ENCODE results near the gene WSCD1.

Gene WSCD1

DNA sequence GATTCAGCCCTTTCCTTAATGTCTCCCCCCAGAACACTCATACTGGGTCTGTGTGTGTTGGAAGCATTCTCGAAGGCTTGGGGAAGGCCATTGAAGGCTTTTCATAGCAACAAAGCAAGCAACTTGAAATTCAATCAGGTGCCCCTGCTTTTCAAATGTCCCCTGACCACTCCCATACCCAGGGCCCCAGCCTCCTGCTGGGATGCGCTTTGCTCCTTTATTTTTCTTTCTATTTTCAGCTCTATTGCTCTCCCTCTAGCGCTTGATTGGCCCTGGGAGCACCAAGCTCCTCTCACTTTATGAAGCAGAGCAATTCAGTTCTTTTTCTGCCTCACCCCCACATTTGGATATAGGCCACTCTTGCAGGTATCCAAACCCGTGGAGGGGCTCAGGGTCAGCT, 92.0 kb downstream of the WSCD1 start:
- no peak for DNase-seq

DNA sequence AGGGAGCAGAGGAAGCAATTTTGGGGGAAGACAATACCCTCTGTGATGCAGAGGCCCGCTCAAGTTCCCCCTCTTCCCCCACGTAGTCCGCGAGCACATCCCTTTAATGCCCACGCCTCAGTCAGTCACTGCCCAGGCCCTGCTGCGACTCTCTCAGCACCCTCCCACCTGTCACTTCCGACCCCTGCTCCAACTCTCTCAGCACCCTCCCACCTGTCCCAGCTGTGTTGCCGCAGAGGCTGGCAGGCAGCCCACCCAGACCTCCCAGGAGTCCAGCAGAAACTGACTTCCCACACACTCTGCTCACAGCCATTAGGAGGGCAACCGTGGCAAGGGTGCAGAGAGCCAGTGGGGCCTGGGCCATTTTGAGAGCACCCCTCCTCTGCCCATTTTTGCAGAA, 92.7 kb downstream of the WSCD1 start:
- no peak for DNase-seq

DNA sequence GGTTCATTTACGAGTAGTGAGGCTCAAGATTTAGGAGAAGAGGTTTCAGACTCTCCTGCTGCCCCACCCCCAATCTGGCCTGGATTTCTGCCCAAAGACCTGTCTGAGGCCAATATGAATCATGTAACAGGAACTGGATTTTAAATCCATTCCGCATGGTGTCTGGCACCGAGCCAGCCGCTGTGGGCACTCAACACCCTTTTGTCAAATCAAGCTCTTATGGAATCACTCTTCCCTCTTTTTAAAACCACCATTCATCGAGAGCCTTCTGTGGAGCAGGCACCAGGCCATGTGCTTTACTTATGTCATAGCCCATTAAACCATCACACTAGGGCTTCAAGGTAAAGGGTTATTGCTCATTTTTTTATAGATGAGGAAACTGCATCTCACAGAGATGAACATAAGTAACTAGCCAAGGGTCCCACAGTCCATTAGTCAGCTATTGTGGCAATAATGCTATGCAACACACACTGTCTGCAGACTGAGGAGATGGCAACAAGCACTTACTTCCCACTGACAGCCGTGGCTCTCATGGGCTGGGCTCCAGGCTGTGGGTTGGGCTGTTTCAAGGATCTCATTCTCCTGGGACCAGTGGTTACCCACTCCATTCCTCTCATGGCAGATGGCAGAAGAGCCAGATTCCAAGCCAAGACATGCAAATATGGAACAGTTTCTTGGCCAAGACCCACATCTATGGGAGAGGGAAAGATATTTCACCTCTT, 93.6 kb downstream of the WSCD1 start:
- no peak for DNase-seq

DNA sequence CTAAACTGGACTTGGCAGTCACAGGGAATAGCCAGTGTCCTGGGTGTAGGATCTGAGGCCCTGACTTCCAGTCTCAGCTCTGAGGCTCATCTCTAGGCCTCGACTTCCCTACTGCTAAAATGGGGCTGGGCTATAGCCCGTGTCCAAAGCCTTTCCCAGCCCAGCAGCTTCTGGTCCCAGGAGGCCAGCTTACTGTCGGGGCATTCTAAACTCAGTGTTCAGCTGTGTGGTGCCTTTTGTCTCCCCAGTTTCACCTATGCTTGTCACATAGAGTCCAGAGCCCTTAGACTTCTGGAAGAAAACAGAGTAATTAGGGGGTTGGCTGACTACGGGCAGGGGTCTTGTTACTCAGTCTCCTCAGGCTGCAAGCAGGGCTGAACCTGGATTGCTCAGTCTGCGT, 94.8 kb downstream of the WSCD1 start:
- DNase-seq: no peak

DNA sequence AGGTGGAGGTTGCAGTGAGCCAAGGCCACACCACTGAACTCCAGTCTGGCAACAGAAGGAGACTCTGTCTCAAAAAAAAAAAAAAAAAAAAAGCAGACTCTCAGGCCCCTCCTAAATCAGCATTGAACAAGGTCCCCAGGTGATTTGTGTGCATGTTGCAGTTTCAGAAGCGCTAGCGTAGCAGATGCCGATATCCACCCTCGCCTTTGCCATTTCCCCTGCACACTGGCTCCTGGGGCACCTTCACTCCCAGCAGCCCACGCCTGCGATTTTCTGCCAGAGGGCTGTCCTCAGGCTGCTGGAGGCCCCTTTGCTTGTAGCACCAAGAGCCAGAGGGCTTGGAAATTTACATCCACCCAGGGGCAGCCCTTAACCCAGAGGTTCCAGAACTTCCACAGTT, 95.6 kb downstream of the WSCD1 start:
- no peak for DNase-seq

DNA sequence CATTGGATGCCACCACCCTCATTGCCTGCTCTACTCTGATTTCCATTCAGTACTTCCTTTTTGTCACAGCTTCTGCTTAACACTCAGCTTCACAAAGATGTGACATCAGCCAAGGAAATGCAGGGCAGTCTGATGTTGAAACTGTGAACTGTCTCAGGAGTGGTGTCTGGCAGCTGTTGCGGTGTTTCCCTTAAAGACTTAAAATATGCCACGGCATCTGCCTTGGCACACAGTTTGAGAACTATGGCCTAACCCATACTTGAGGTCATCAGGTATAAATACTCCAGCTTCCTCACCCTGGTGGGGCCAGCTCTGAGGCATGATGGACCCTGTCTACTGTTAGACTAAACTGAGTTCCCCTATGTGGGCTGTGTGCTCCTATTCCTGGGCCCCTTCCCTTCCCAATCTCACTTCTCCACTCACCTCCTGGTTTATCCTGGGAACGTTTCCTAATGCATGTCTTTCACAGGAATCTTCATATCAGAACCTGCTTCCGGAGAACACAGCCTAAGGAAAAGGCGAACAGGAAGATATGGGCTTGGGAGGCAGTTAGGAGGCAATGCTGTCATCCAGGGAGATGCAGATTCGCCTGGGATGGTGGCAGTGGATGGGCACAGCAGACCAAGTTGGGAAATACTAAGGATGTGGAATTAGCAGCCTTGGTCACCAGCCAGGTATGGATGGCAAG, 96.5 kb downstream of the WSCD1 start:
- no peak for DNase-seq

DNA sequence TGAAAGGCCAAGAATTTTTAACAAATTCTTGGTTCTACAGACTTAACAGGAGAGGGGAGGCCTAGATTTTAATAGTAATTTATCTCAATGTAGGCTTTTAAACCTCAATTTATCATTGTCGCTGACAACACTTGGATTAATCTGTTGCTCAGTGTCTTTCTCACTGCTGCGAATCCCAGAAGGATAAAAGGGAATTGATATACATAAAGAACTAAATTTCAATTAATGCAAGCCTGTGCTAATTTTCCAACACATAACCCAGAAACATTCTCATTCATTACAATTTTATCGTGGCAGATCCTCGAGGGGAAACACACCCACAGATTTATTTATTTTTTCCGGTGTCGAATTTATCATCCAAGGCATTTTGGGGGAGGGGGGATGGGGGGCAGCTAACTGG, 98.1 kb downstream of the WSCD1 start:
- DNase-seq: no peak

DNA sequence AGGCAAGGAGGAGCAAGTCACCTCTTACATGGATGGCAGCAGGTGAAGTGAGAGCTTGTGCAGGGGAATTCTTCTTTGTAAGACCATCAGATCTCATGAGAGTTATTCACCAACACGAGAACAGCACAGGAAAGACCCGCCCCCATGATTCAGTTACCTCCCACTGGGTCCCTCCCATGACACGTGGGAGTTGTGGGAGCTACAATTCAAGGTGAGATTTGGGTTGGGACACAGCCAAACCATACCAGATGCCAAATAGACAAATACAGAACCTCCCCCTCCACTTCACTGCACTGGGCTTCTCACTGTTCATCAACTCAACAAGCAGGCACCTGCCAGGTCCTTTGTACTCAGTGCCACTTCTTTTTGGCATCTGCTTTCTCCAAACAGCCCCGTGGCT, 100.2 kb downstream of the WSCD1 start:
- no peak for DNase-seq

DNA sequence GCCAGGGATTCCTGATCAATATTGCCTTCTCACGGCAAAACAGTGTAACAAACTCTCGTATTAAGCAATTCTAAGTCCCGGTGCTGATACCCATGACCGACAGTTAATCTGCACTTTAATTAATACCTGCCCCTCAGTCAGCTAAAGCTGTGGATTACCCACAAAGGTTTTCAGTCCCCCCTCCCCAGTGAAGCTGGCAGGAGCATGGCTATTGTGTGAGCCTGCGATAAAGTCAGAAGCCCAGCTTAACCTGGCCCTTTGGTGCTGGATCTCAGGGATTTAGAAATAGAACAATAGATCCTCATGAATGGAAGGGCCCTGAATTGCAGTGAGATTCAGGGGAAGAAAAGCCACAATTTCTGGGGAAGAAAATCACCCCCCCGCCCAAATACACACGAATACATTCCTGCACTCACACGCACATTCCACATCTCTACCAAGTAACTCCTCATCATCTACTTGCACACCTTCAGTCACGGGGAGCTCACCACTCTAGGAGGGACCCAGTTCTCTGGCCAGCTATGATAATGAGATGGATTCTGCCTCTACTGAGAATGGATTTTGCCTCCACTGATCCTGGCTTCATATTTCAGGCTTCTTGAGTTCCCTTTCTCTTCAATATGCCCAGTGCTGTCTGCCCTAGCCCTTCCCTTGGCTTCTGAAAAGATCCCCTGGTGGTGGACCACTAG, 102.6 kb downstream of the WSCD1 start:
- no peak for DNase-seq

DNA sequence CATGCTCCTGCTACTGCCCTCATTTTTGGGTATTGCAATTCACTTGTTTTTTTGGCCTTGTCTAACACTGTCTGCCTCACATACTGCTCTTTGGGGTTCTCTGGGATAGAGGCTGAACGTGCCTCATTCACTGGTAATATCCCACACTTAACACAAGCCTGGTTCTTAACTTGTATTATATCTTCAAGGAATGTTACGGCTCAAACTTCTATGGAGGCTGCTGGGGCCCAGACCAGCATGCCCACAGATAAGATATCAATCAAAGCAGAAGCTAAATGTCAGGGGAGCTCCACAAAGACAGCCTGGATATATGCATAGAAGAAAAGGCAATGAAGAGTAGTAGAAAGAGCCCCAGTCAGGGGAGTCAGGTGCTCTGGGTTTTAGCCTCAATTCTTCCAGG, 103.5 kb downstream of the WSCD1 start:
- no peak for DNase-seq

All from NCI-H226 (cell line).